ENCODE measurements around the gene IL1RAPL1. TPM values are rescaled to one million over a fixed set of nuclear protein-coding genes. Genes with fewer than 3 reads are reported as not detected.

The IL1RAPL1 gene
- total and polyA plus RNA-seq, 8 donors: 0.05 to 0.20 (median 0.09) TPM; not detected in 5

DNA sequence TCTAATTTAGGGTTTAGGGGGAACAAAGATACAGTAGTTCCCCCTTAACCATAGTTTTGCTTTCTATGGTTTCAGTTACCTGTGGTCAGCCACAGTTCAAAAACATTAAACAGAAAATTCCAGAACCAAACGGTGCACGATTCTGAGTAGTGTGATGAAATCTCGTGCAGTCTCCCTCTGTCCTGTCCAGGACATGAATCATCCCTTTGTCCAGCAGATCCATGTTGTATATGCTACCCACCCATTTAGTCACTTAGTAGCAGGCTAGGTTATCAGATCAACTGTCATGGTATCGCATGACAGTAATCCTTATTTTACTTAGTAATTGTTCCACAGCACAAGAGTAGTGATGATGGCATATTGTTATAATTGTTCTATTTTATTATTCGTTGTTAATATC is 556.1 kb downstream of the IL1RAPL1 start:
- Histone ChIP-seq H3K9me3 (no peaks in the 10 kb centered on the region), H3K27ac (no peak overlapping the region), H3K4me1 (no peaks in the 10 kb centered on the region), H3K36me3 (no peaks in the 10 kb centered on the region), H3K4me3 (no peak overlapping the region), H3K27me3 (peaks cover 0 to 3% (median 0%) of the 10 kb centered on the region in 4 donors)
- TF ChIP-seq, protein P1, sequence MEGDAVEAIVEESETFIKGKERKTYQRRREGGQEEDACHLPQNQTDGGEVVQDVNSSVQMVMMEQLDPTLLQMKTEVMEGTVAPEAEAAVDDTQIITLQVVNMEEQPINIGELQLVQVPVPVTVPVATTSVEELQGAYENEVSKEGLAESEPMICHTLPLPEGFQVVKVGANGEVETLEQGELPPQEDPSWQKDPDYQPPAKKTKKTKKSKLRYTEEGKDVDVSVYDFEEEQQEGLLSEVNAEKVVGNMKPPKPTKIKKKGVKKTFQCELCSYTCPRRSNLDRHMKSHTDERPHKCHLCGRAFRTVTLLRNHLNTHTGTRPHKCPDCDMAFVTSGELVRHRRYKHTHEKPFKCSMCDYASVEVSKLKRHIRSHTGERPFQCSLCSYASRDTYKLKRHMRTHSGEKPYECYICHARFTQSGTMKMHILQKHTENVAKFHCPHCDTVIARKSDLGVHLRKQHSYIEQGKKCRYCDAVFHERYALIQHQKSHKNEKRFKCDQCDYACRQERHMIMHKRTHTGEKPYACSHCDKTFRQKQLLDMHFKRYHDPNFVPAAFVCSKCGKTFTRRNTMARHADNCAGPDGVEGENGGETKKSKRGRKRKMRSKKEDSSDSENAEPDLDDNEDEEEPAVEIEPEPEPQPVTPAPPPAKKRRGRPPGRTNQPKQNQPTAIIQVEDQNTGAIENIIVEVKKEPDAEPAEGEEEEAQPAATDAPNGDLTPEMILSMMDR (IDR thresholded peaks at IDR 0.05): no peak
- FAIRE-seq (no peak), DNase-seq (no peak), ATAC-seq (no peak)
- intact Hi-C loops (cut with DNase I): no loop called here
- WGBS, 2 donors: 75% methylated on average over 5 of the region's 5 CpGs

- no peaks in the 10 kb centered on the region for H3K9me3 ChIP-seq
- H3K27ac ChIP-seq: no peak overlapping the region
- intact Hi-C loops (cut with DNase I): no loop called here
- FAIRE-seq (no peak), ATAC-seq (no peak), DNase-seq (no peak)
- peaks cover 0 to 3% (median 0%) of the 10 kb centered on the region in 4 donors for H3K27me3 ChIP-seq
- no peaks in the 10 kb centered on the region for H3K36me3 ChIP-seq
- H3K4me1 ChIP-seq: no peaks in the 10 kb centered on the region
- 83 to 87% methylated on average over 4 of the region's 4 CpGs for WGBS, 2 donors
- no peak overlapping the region for H3K4me3 ChIP-seq
- TF ChIP-seq, protein P1 (IDR thresholded peaks at IDR 0.05): no peak
Measured at GRCh38 chrX:29143756-29144155, 556.5 kb downstream of the IL1RAPL1 start.

DNA sequence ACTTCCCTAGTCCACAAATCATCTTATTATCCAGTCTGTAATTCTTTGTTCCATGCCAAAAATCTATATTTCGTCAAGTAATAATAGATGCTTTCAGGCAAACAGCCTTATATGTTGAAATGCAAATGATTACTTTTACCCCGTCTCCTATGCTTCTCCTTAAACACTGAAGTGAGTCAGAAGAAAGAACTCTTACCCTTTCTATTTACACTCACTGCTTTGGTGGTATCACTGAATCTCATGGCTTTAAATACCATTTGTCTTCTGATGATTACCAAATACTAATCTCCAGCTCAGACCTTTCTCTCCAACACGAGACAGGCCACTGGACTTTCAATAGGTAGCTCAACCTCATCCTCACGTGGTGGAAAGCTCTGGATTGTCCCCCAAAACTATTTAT is 558.1 kb downstream of the IL1RAPL1 start:
- Histone ChIP-seq H3K4me1 (no peaks in the 10 kb centered on the region), H3K9me3 (no peaks in the 10 kb centered on the region), H3K36me3 (no peaks in the 10 kb centered on the region), H3K27me3 (peaks cover 0 to 3% (median 0%) of the 10 kb centered on the region in 4 donors), H3K4me3 (no peak overlapping the region), H3K27ac (no peak overlapping the region)
- intact Hi-C loops (cut with DNase I): no loop called here
- TF ChIP-seq, protein P1 (IDR thresholded peaks at IDR 0.05): no peak
- WGBS, 2 donors: 40 to 41% methylated on average over 4 of the region's 4 CpGs
- no peak for ATAC-seq
- FAIRE-seq: no peak
- DNase-seq: no peak

DNA sequence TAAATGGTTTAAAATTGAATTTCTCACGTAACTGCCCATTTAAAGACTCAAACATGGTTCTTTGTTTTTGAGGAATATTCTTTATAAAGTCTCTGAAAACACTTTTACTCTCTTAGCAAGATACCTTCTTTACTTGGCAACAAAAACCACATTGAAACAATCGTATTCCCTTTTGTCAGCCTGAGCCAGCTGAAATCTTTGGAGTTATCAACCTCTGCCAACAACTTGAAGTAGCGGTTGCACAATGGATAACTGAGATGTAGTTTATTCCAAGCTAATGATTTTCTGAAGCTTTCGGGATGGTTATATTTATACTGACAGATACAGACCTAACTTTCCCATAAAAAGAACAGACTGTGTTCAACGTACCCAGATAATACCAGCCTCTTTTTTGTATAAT is 561.3 kb downstream of the IL1RAPL1 start:
- intact Hi-C loops (cut with DNase I): no loop called here

GRCh38 chrX:29155286-29155685 is 568.0 kb downstream of the IL1RAPL1 start:
- no peak for FAIRE-seq

More for the DNA sequence above, 561.3 kb downstream of the IL1RAPL1 start:
- Histone ChIP-seq H3K27me3 (no peaks in the 10 kb centered on the region), H3K27ac (no peak overlapping the region), H3K36me3 (no peaks in the 10 kb centered on the region), H3K9me3 (no peaks in the 10 kb centered on the region), H3K4me1 (no peaks in the 10 kb centered on the region), H3K4me3 (no peak overlapping the region)
- 42 to 57% methylated on average over 5 of the region's 5 CpGs for WGBS, 2 donors
- ATAC-seq (no peak), DNase-seq (no peak), FAIRE-seq (no peak)
- TF ChIP-seq, protein P1 (IDR thresholded peaks at IDR 0.05): no peak

More at GRCh38 chrX:29155286-29155685, 568.0 kb downstream of the IL1RAPL1 start:
- intact Hi-C loops (cut with DNase I): no loop called here
- H3K4me3 ChIP-seq: no peak overlapping the region
- no peaks in the 10 kb centered on the region for H3K4me1 ChIP-seq
- no peak for DNase-seq
- TF ChIP-seq, protein P1 (IDR thresholded peaks at IDR 0.05): no peak
- no peaks in the 10 kb centered on the region for H3K36me3 ChIP-seq
- no peak for ATAC-seq
- 40 to 52% methylated on average over 3 of the region's 3 CpGs for WGBS, 2 donors
- H3K9me3 ChIP-seq: no peaks in the 10 kb centered on the region
- no peak overlapping the region for H3K27ac ChIP-seq
- H3K27me3 ChIP-seq: no peaks in the 10 kb centered on the region
